GM18519 (cell line): ENCODE measurements around the gene MPST.

Source experiments
- ATAC-seq: cut with Tn5 transposase; IDR thresholded peaks from one replicate; pipeline ENCODE4 v1.9.1; 2021; ENCODE audit warnings: mild to moderate bottlenecking, moderate library complexity; ENCODE audit not compliant: unreplicated experiment, low FRiP score

The MPST gene

GRCh38 chr22:37074537-37074936 is 55.0 kb downstream of the MPST start:
- no peak for ATAC-seq

DNA sequence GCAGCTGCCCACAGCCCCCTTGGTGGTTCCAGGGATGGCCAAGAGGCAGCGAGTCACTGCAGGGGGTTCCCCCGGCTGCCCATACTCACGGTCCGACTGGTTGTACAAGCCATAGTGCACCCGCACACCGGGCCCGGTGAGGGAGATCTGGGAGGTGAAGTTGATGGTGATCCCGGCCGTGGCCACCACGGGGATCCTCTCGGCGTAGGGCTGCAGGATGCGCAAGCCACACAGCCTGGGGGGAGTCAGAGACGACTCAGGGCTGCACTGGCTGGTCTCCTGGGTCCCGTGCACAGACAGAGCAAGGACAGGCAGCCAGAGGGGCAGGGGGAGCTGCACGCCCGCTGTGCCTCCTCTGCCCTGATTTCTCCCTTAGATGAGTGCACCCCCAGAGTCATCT is 55.5 kb downstream of the MPST start:
- no peak for ATAC-seq

- no peak for ATAC-seq
Measured at GRCh38 chr22:37075822-37076433, 56.4 kb downstream of the MPST start.

DNA sequence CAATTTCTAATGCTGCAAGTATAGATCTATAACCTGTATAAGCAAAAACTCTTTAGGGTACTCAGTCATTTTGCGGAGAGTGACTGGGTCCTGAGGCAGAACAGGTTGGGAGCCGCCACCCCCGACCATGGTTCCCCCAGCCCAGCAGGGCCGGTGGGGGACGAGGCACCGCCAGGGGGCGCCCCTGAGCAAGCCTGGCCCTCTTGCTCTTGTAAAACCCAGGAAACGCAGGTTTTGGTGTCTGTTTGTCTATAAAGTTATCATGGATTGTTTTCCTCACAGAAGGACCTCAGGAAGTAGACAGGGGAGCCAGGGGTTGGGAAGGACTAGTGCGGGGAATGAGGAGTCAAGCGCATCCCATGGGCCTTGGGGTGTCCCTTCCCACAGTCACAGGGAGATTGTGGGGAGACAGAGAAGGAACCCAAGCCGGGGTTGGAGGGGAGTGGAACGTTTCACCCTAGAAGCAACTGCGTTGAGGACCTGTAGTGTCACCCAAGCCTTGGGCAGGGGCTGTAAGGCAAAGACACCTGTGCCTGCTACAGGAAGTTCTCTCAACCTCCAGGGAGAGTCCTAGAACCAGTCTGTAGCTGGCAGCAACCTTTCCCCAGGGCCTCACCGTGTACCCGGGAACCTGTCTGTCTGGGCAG is 58.4 kb downstream of the MPST start:
- ATAC-seq, result no peak

DNA sequence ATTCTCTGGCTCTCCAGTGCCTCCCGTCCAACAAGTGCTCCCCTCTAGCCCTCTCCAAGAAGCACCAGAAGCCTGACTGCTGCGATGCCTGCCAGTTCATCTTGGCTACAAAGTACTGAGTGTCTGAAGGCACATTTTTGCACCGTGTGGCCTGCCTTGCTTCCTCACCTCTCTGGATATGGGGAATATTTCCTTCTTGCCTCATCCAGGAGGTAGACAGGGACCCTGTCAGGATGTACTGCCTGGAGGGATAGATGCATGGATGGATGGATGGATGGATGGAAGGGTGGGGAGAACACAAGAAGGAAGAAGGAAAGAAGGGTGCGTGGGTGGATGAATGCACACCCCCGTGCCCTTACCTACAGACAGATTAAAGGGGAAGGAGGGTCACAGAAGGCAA is 59.6 kb downstream of the MPST start:
- ATAC-seq, result no peak
